T-cell (primary cell): ENCODE measurements around the gene POFUT2. TPM values are rescaled to one million over a fixed set of nuclear protein-coding genes. Genes with fewer than 3 reads are reported as not detected.
A peak's percentile ranks its signal among the peaks of the same experiment; 100 is the strongest.

ENCODE experiments used
- ATAC-seq, 4 experiments: fragments of 200-7000 bp in 3 of 4; fragments of 150-1000 bp in 1 of 4; cut with Tn5 transposase; replicated peaks in 1 of 4; 1 replicate in 3 of 4; 2 replicates in 1 of 4; pipeline ENCODE4 v1.10.0; 2021; ENCODE audit warnings: moderate library complexity in 3 of 4, mild to moderate bottlenecking in 2 of 4, moderate number of reproducible peaks in 1 of 4
- CTCF ChIA-PET, 2 donors: fragments of 300-600 bp; sonication (Branson Sonifier 250); formaldehyde crosslinking; loops; one replicate each; lab custom pipeline; 2022; ENCODE audit warnings: antibody characterized with exemption in 2 of 2; lab: Charles Lee
- POLR2A ChIA-PET, 2 donors: fragments of 300-600 bp; sonication (Branson Sonifier 250); formaldehyde crosslinking; loops; one replicate each; lab custom pipeline; 2022; ENCODE audit warnings: antibody characterized with exemption in 2 of 2; lab: Charles Lee
- DNase-seq, 35 experiments: peaks; one replicate each; pipeline versions ENCODE4 v3.0.0 to v3.0.0-alpha.2; 2013 to 2023
- H3K27ac ChIP-seq: one replicate; pipeline ENCODE4 v1.5.1; 2013; ENCODE audit warnings: low read length
- H3K27me3 ChIP-seq, 2 experiments: replicated peaks in 1 of 2; 1 replicate in 1 of 2; 2 replicates in 1 of 2; pipeline versions ENCODE4 v1.6.1 to v1.7.0; 2013; ENCODE audit warnings: low read length in 1 of 2, mixed read lengths in 1 of 2; ENCODE audit not compliant: control insufficient read depth in 2 of 2, insufficient read depth in 2 of 2; ENCODE audit errors: extremely low read depth in 1 of 2
- H3K36me3 ChIP-seq, 2 donors: 1 replicate in 1 of 2; 2 replicates in 1 of 2; pipeline versions ENCODE4 v1.6.1 to v1.7.0; 2013; ENCODE audit warnings: low read length in 1 of 2; ENCODE audit not compliant: control insufficient read depth in 2 of 2, insufficient read depth in 1 of 2; ENCODE audit errors: extremely low read depth in 1 of 2
- H3K4me1 ChIP-seq, 2 experiments: 1 replicate in 1 of 2; 2 replicates in 1 of 2; pipeline versions ENCODE4 v1.6.1 to v1.7.0; 2013; ENCODE audit warnings: low read length in 2 of 2, mixed read lengths in 1 of 2; ENCODE audit not compliant: insufficient read depth in 2 of 2, control insufficient read depth in 1 of 2; ENCODE audit errors: extremely low read depth in 1 of 2
- H3K4me3 ChIP-seq, 2 donors: 1 replicate in 1 of 2; 2 replicates in 1 of 2; pipeline versions ENCODE4 v1.5.1 to v1.7.0; 2013; ENCODE audit warnings: mild to moderate bottlenecking in 2 of 2, low read length in 1 of 2, moderate library complexity in 1 of 2; ENCODE audit not compliant: control insufficient read depth in 1 of 2; ENCODE audit errors: extremely low read depth in 1 of 2
- H3K9me3 ChIP-seq: 2 replicates; pipeline ENCODE4 v1.7.0; 2013
- H3K27ac Mint-ChIP-seq, 2 donors: one replicate each; pipeline ENCODE4 v1.8.0; 2020 to 2021; ENCODE audit warnings: mild to moderate bottlenecking in 2 of 2, mixed read lengths in 2 of 2
- H3K27me3 Mint-ChIP-seq, 2 donors: one replicate each; pipeline ENCODE4 v1.8.0; 2021 to 2022; ENCODE audit warnings: mixed read lengths in 2 of 2
- H3K36me3 Mint-ChIP-seq: one replicate; pipeline ENCODE4 v1.8.0; 2021; ENCODE audit warnings: mixed read lengths
- H3K4me1 Mint-ChIP-seq, 3 donors: one replicate each; pipeline ENCODE4 v1.8.0; 2020 to 2022; ENCODE audit warnings: mixed read lengths in 3 of 3, mild to moderate bottlenecking in 1 of 3
- H3K4me3 Mint-ChIP-seq, 3 donors: one replicate each; pipeline ENCODE4 v1.8.0; 2020 to 2022; ENCODE audit warnings: mild to moderate bottlenecking in 3 of 3, mixed read lengths in 3 of 3, moderate library complexity in 3 of 3
- H3K9me3 Mint-ChIP-seq, 3 donors: one replicate each; pipeline ENCODE4 v1.8.0; 2020 to 2022; ENCODE audit warnings: mixed read lengths in 3 of 3
- WGBS: methylation state at CpG from one replicate; pipeline ENCODE4 v1.1.5; 2013; ENCODE audit warnings: missing lambda C conversion rate; ENCODE audit not compliant: insufficient coverage; 5-methylcytosine and 5-hydroxymethylcytosine counted together
- total RNA-seq, 35 experiments: library from RNA in 6 of 35; stranded (reverse) in 6 of 35; fragments of 120-200 nt in 1 of 35; gene quantifications; one replicate each; pipeline versions ENCODE4 v1.2.1 to v1.2.4 and lab custom pipeline; 2013 to 2026

Gene POFUT2
- total RNA-seq, 5 donors from 2014 or later (not counting 1 experiment from before 2014, with no cell fraction given): 43.0 to 51.3 (median 44.6) TPM

DNA sequence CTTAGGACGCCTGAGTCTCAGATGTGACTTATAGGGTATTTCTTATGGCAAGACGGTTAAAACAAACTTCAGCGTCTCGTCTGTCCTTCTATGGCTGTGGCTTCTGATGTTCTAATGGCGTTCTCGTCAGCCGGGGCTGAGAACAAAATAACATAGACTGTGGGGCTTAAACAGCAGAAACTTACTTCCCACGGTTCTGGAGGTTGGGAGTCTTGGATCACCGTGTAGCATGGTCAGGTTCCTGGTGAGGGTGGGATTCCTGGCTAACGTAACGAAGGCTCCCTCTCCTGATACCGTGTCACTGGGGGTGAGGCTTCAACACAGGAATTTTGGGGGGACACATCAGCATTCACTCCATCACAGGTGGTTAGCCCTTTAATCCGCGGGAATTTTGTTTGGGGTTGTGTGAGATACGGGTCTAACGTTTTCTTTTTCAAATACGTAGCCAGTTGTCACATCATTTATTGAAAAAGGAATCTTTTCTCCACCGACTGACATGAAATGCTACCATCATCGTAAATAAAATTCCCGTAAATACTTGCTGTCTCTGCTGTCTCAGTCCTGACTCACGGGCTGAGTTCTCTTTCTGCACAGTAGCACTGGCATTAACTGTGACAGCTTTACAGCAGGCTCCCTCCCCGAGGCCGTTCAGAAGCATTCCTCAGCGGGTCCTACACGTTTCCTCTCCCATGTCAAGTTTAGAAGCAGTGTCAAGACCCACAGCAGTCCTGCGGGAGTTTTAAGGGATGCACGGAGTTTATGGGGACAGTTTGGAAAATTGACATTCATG is 8.1 kb upstream of the POFUT2 start:
- H3K4me3 Mint-ChIP-seq: no peak overlapping the region
- no peaks in the 10 kb centered on the region for H3K9me3 Mint-ChIP-seq
- peak overlapping the region in 1 of 2 donors; percentile 60 for H3K27ac Mint-ChIP-seq
- Histone ChIP-seq H3K27me3 (peaks cover 0 to 7% of the 10 kb centered on the region in 2 experiments), H3K36me3 (no peaks in the 10 kb centered on the region), H3K4me1 (peaks cover 2 to 32% of the 10 kb centered on the region in 2 experiments), H3K4me3 (no peak overlapping the region), H3K9me3 (no peaks in the 10 kb centered on the region), H3K27ac (no peak overlapping the region)
- H3K27me3 Mint-ChIP-seq: no peaks in the 10 kb centered on the region
- peaks cover 24 to 32% (median 24%) of the 10 kb centered on the region in 3 donors for H3K4me1 Mint-ChIP-seq
- DNase-seq: no peak
- ChIA-PET CTCF (no interaction called here), POLR2A (interaction anchor here in 1 of 2 donors (0.6 kb wide), 1 partner anchor 369 kb away, joined by 5 read pairs; no protein-coding TSS in a partner anchor)
- WGBS: 80% methylated on average over 16 of the region's 27 CpGs
- peaks cover 7% of the 10 kb centered on the region for H3K36me3 Mint-ChIP-seq
- ATAC-seq: no peak

DNA sequence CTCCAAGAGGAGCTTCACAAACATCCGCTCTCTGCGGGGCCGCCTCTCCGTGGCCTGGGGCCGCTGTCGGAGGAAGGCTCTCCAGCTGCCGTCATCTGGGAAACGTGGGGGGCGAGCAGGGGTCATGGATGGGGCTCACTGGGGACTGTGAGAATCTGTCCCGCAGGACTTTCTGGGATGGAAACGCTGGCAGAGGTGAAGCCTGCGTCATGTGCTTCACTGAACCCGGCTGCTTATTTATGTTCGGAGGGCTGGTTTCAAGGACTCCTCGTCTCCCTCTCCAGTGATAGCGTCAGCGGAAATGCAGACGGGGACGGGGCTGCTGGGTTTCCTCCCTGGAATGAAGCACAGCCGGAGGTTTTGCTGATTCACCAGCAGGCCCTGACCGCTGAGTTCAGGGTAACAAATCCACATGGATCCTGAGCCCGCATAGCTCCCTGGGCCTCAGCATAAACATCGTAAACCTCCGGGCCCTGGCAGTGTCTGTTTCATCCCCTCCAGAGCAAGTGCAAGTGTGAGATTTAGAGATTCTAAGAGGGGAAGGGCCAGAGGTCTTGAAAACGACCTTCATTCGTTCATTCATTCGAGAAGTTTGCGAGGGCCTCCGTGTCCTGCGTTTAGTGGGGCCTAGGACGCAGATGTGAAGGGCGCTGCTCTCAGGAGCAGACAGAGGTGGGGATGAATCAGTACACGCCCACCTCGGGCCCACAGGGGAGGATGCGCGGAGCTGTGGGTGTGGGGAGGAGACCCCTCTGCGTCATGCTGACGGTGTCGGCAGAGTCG is 7.0 kb upstream of the POFUT2 start:
- 81% methylated on average over 40 of the region's 40 CpGs for WGBS
- H3K4me1 Mint-ChIP-seq: peaks cover 24 to 32% (median 24%) of the 10 kb centered on the region in 3 donors
- Histone ChIP-seq H3K27ac (no peak overlapping the region), H3K9me3 (no peaks in the 10 kb centered on the region), H3K36me3 (no peaks in the 10 kb centered on the region), H3K4me3 (no peak overlapping the region), H3K27me3 (peaks cover 0 to 7% of the 10 kb centered on the region in 2 experiments), H3K4me1 (peaks cover 2 to 26% of the 10 kb centered on the region in 2 experiments)
- no peak overlapping the region for H3K27ac Mint-ChIP-seq
- no peak overlapping the region for H3K4me3 Mint-ChIP-seq
- POLR2A ChIA-PET: no interaction called here
- CTCF ChIA-PET: no interaction called here
- no peaks in the 10 kb centered on the region for H3K27me3 Mint-ChIP-seq
- H3K36me3 Mint-ChIP-seq: peaks cover 7% of the 10 kb centered on the region
- no peaks in the 10 kb centered on the region for H3K9me3 Mint-ChIP-seq
- ATAC-seq (no peak), DNase-seq (peak in 2 of 35 experiments; percentile 10 to 21)

DNA sequence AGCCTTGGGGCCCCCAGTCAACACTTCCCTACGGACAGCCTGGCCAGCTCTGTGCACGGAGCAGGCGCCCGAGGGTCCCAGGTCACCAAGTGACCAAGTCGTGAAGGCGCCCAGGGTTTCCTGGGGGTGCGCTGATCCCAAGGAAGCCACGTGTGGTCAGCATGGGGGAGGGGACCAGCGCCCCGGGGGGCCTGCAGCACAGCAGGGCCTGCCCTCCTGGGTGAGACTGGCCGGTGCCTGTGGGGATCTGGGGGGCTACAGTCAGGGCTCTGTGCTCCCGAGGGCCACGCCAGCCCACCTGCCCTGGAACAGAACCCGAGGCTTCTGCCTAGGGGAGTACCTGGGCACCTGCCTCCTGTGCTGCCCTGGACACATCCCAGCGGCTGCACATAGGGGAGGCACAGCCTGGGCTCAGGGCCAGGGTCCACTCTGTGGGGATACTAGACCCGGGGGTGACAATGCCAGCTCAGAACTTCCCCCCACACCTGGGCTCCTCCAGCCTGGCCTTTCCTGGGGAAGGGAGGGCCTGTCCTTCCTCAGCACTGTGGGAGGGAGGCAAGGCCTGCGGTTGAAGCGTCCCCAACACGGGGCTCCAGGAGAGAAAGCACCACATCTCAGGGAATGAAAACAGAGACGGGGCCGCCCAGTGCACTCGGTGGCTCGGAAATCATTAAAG is 6.2 kb upstream of the POFUT2 start:
- CTCF ChIA-PET: interaction anchor here in 1 of 2 donors (0.6 kb wide), 1 partner anchor 303 kb away, joined by 3 read pairs; no protein-coding TSS in a partner anchor
- Mint-ChIP-seq H3K27ac (no peak overlapping the region), H3K9me3 (no peaks in the 10 kb centered on the region), H3K4me3 (no peak overlapping the region), H3K36me3 (peaks cover 7% of the 10 kb centered on the region), H3K27me3 (no peaks in the 10 kb centered on the region), H3K4me1 (peaks cover 30 to 33% (median 30%) of the 10 kb centered on the region in 3 donors)
- Histone ChIP-seq H3K27me3 (peaks cover 0 to 7% of the 10 kb centered on the region in 2 experiments), H3K4me1 (peaks cover 2 to 27% of the 10 kb centered on the region in 2 experiments), H3K27ac (no peak overlapping the region), H3K36me3 (no peaks in the 10 kb centered on the region), H3K9me3 (no peaks in the 10 kb centered on the region), H3K4me3 (no peak overlapping the region)
- POLR2A ChIA-PET: no interaction called here
- peak in 1 of 35 experiments; percentile 20 for DNase-seq
- no peak for ATAC-seq
- WGBS: 91% methylated on average over 18 of the region's 23 CpGs

DNA sequence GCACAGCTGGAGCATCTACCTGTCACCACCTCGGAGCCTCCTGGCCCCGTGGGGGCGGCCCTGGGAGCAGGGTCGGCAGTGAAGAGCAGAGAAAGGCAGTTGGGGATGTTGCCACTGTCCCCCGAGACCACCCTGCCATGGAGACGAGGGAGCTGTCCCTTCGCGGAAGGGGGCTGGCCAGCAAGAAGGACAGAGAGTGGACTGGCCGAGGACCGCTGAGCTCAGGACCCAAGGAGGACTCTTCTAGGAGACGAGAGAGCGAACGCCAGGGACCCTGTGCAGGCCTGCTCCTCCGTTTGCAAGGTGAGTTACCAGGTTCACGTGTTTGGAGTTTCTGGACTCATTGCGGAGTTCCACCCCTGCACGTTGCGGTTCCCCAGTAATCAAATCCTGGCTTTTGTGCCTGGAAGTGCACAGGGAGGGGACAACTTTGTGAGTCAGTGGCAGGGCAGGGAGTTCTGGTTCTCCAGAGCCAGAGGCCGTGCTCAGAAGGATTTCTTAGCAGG is 5.6 kb upstream of the POFUT2 start:
- Mint-ChIP-seq H3K36me3 (peaks cover 7% of the 10 kb centered on the region), H3K27me3 (no peaks in the 10 kb centered on the region), H3K9me3 (no peaks in the 10 kb centered on the region), H3K4me3 (peak overlapping the region in 1 of 3 donors; percentile 68), H3K4me1 (peaks cover 30 to 33% (median 31%) of the 10 kb centered on the region in 3 donors), H3K27ac (peak overlapping the region in 1 of 2 donors; percentile 46)
- 77% methylated on average over 16 of the region's 19 CpGs for WGBS
- no peak overlapping the region for H3K27ac ChIP-seq
- POLR2A ChIA-PET: no interaction called here
- H3K4me1 ChIP-seq: peaks cover 2 to 33% of the 10 kb centered on the region in 2 experiments
- peaks cover 0 to 7% of the 10 kb centered on the region in 2 experiments for H3K27me3 ChIP-seq
- H3K4me3 ChIP-seq: no peak overlapping the region
- no peaks in the 10 kb centered on the region for H3K36me3 ChIP-seq
- CTCF ChIA-PET: interaction anchor here (0.5 to 0.6 kb wide), 2 partner anchors 304 to 1221 kb away, joined by 3 to 4 read pairs; no protein-coding TSS in a partner anchor
- ATAC-seq (no peak), DNase-seq (peak in 1 of 35 experiments; percentile 12)
- H3K9me3 ChIP-seq: no peaks in the 10 kb centered on the region

DNA sequence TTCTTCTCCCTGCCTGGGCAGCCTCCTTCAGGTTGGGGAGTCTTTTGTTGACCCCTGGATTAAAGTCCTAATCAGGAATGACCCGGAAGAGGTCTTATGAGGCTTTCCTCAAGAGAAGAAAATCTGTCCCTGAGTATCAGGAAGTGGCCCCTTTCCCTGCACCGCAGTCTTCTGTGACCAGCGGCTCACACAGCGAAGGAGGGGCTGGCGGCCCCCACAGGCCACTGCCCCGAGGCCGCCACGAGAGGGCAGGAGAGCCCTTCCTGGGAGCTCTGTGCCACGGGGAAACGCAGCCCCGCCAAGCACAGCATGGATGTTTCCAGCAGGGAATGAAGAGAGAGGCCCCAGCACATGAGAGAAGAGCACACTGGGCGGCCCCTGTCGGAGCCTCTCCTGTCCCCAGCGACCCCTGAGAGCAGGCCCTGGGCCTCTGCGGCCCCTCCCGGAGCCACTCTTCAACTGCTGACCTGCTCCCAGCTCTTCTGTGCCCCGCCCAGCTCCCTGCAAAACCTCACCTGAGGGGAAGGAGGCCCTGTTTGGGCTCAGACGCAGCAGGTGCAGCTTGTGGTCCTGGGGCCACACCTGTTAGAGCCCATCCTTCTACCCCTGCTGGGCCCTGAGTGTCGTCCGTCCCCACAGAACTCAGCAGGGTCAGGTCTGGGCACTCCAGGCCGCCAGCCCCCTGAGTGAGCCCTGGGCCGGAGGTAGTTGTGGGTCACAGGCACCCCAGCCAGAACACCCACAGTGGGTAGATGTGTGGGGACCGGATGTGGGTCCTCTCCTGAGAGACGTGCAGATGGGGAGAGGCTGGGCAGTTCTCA is 4.9 kb upstream of the POFUT2 start:
- no peaks in the 10 kb centered on the region for H3K9me3 Mint-ChIP-seq
- Histone ChIP-seq H3K9me3 (no peaks in the 10 kb centered on the region), H3K27me3 (peaks cover 0 to 7% of the 10 kb centered on the region in 2 experiments), H3K4me1 (peaks cover 2 to 34% of the 10 kb centered on the region in 2 experiments), H3K4me3 (peak overlapping the region in 1 of 2 donors; percentile 19), H3K27ac (peak overlapping the region; percentile 48), H3K36me3 (no peaks in the 10 kb centered on the region)
- ChIA-PET CTCF (interaction anchor here (0.5 to 0.8 kb wide), 3 partner anchors 151 to 1222 kb away, joined by 3 to 4 read pairs (median 3); no protein-coding TSS in a partner anchor), POLR2A (no interaction called here)
- H3K36me3 Mint-ChIP-seq: peaks cover 7% of the 10 kb centered on the region
- peak; percentile 54 to 62 (median 60) for ATAC-seq
- H3K27me3 Mint-ChIP-seq: no peaks in the 10 kb centered on the region
- WGBS: 19% methylated on average over 21 of the region's 24 CpGs
- peak overlapping the region in 1 of 3 donors; percentile 68 for H3K4me3 Mint-ChIP-seq
- DNase-seq: peak; percentile 38 to 81 (median 62)
- peak overlapping the region; percentile 58 to 75 for H3K27ac Mint-ChIP-seq
- H3K4me1 Mint-ChIP-seq: peaks cover 30 to 35% (median 32%) of the 10 kb centered on the region in 3 donors
